ENCODE results near the gene SLC39A11.

The SLC39A11 gene

GRCh38 chr17:72700226-72700625, 392.3 kb downstream of the SLC39A11 start:
- DNase-seq (ENCODE audit: low read depth in 1 of 2, low spot score in 1 of 2): no peak
- in situ Hi-C loops (cut with HindIII; ENCODE audit: low pct_unique_long_range_greater_than_20kb, low sequenced_read_pairs): no loop called here
- no peak for TF ChIP-seq JUND (IDR thresholded peaks at IDR 0.05; ENCODE audit: low read depth)

GRCh38 chr17:72699545-72699944, 392.9 kb downstream of the SLC39A11 start:
- in situ Hi-C loops (cut with HindIII; ENCODE audit: low pct_unique_long_range_greater_than_20kb, low sequenced_read_pairs): no loop called here
- TF ChIP-seq JUND (IDR thresholded peaks at IDR 0.05; ENCODE audit: low read depth): no peak
- no peak for DNase-seq (ENCODE audit: low read depth in 1 of 2, low spot score in 1 of 2)

GRCh38 chr17:72697602-72698146, 394.8 kb downstream of the SLC39A11 start:
- no peak for TF ChIP-seq JUND (IDR thresholded peaks at IDR 0.05; ENCODE audit: low read depth)
- in situ Hi-C loops (cut with HindIII; ENCODE audit: low pct_unique_long_range_greater_than_20kb, low sequenced_read_pairs): no loop called here
- DNase-seq (ENCODE audit: low read depth in 1 of 2, low spot score in 1 of 2): no peak

- DNase-seq (ENCODE audit: low read depth in 1 of 2, low spot score in 1 of 2): no peak
- no peak for TF ChIP-seq JUND (IDR thresholded peaks at IDR 0.05; ENCODE audit: low read depth)
- in situ Hi-C loops (cut with HindIII; ENCODE audit: low pct_unique_long_range_greater_than_20kb, low sequenced_read_pairs): no loop called here
Observed at GRCh38 chr17:72696721-72697120, 395.8 kb downstream of the SLC39A11 start.

GRCh38 chr17:72696156-72696555, 396.3 kb downstream of the SLC39A11 start:
- no peak for DNase-seq (ENCODE audit: low read depth in 1 of 2, low spot score in 1 of 2)
- in situ Hi-C loops (cut with HindIII; ENCODE audit: low pct_unique_long_range_greater_than_20kb, low sequenced_read_pairs): no loop called here
- no peak for TF ChIP-seq JUND (IDR thresholded peaks at IDR 0.05; ENCODE audit: low read depth)

- TF ChIP-seq JUND (IDR thresholded peaks at IDR 0.05; ENCODE audit: low read depth): no peak
- no peak for DNase-seq (ENCODE audit: low read depth in 1 of 2, low spot score in 1 of 2)
- in situ Hi-C loops (cut with HindIII; ENCODE audit: low pct_unique_long_range_greater_than_20kb, low sequenced_read_pairs): no loop called here
Observed at GRCh38 chr17:72693956-72694355, 398.5 kb downstream of the SLC39A11 start.

GRCh38 chr17:72693151-72693878, 399.2 kb downstream of the SLC39A11 start:
- TF ChIP-seq JUND (IDR thresholded peaks at IDR 0.05; ENCODE audit: low read depth): no peak
- DNase-seq (ENCODE audit: low read depth in 1 of 2, low spot score in 1 of 2): no peak
- in situ Hi-C loops (cut with HindIII; ENCODE audit: low pct_unique_long_range_greater_than_20kb, low sequenced_read_pairs): no loop called here

- in situ Hi-C loops (cut with HindIII; ENCODE audit: low pct_unique_long_range_greater_than_20kb, low sequenced_read_pairs): no loop called here
- DNase-seq (ENCODE audit: low read depth in 1 of 2, low spot score in 1 of 2): no peak
- no peak for TF ChIP-seq JUND (IDR thresholded peaks at IDR 0.05; ENCODE audit: low read depth)
Observed at GRCh38 chr17:72692676-72693075, 399.8 kb downstream of the SLC39A11 start.

GRCh38 chr17:72691586-72691985, 400.9 kb downstream of the SLC39A11 start:
- in situ Hi-C loops (cut with HindIII; ENCODE audit: low pct_unique_long_range_greater_than_20kb, low sequenced_read_pairs): no loop called here
- no peak for DNase-seq (ENCODE audit: low read depth in 1 of 2, low spot score in 1 of 2)
- no peak for TF ChIP-seq JUND (IDR thresholded peaks at IDR 0.05; ENCODE audit: low read depth)

- in situ Hi-C loops (cut with HindIII; ENCODE audit: low pct_unique_long_range_greater_than_20kb, low sequenced_read_pairs): no loop called here
- no peak for TF ChIP-seq JUND (IDR thresholded peaks at IDR 0.05; ENCODE audit: low read depth)
- DNase-seq (ENCODE audit: low read depth in 1 of 2, low spot score in 1 of 2): no peak
Observed at GRCh38 chr17:72691017-72691416, 401.5 kb downstream of the SLC39A11 start.

GRCh38 chr17:72687886-72688285, 404.6 kb downstream of the SLC39A11 start:
- in situ Hi-C loops (cut with HindIII; ENCODE audit: low pct_unique_long_range_greater_than_20kb, low sequenced_read_pairs): no loop called here
- no peak for DNase-seq (ENCODE audit: low read depth in 1 of 2, low spot score in 1 of 2)
- TF ChIP-seq JUND (IDR thresholded peaks at IDR 0.05; ENCODE audit: low read depth): no peak

- TF ChIP-seq JUND (IDR thresholded peaks at IDR 0.05; ENCODE audit: low read depth): no peak
- DNase-seq (ENCODE audit: low read depth in 1 of 2, low spot score in 1 of 2): no peak
- in situ Hi-C loops (cut with HindIII; ENCODE audit: low pct_unique_long_range_greater_than_20kb, low sequenced_read_pairs): no loop called here
Observed at GRCh38 chr17:72684405-72685020, 408.0 kb downstream of the SLC39A11 start.

Data from T47D (cell line).